HCEC 1CT (cell line): ENCODE data around the gene SUCLA2.
"Not testable (repeated sequence)": the region's sequence is repeated elsewhere in the genome, so short reads cannot be mapped to it uniquely, and the experiment has no call there.

Experiments
- DNase-seq: peaks from one replicate; pipeline ENCODE4 v3.0.0-alpha.2; 2017

Gene SUCLA2

DNA sequence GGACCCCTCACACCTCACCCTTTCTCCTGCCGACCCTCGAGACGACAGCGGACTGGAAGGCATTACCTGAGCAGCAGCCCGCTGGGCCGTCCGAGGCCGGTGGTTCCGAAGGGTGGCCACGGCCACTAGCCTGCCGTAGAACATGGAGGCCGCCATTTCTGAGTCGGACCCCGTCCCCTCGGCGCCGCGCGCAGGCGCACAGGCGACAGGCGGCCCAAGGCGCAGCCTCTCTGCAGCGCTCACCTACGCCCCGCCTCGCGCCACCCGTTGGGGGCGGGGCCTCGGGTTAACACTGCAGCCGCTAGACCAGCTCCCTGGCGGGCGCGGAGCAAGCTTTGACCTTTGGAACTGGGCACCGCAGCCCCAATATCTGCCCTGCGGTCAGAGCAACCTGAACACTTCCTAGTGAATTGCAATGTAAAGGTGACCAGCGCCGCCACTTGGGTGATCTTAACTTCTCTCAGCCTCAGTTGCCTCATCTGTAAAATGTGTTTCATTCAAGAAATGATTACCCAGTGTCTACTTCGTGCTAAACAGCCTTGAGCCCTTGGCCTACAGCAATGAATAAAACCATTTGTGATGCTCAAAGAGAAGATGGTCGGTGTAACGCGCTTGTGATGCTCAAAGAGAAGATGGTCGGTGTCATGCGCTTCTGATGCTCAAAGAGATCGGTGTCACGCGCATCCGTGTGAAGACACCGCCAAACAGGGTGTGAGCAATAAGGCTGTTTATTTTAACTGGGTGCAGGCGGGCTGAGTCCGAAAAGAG, at the start of gene SUCLA2:
TSS of gene SUCLA2 (minus strand) at position 160 of the 768 bp plus-strand sequence. CDS start at position 156, 4 bp downstream.
- DNase-seq = peak; percentile 86

GRCh38 chr13:48050550-48050949, 49.5 kb upstream of the SUCLA2 start:
- DNase-seq = no peak

GRCh38 chr13:48043789-48044503, 42.9 kb upstream of the SUCLA2 start:
- peak; percentile 68 for DNase-seq

DNA sequence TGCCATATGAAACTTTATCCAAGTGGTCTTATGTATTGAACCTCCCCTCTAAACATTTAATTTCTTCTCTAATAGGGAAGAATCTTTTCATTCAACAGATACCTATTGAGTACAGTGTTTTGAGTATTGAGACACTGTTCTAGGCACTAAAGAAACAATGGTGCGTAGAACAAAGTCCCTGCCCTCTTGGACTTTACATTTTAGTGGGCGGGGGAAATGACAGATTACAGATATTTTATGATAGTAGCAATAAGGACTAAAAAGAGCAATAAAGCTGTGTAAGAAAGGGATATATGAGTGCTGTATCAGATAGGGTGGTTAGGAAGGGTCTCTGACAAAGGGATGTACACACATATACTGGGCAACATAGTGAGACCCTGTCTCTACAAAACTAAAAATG, 41.8 kb upstream of the SUCLA2 start:
- no peak for DNase-seq

- DNase-seq = peak; percentile 17
These were observed 39.8 kb upstream of the SUCLA2 start for GRCh38 chr13:48040896-48041295.

GRCh38 chr13:48040049-48040448, 39.0 kb upstream of the SUCLA2 start:
- no peak for DNase-seq

GRCh38 chr13:48038761-48039160, 37.7 kb upstream of the SUCLA2 start:
- DNase-seq = no peak

GRCh38 chr13:48037346-48038173, 36.5 kb upstream of the SUCLA2 start, which contains the start of gene NUDT15:
TSS of gene NUDT15 (plus strand) at chr13:48037726. CDS start at chr13:48037747, 21 bp downstream.
- peak; percentile 94 for DNase-seq

DNA sequence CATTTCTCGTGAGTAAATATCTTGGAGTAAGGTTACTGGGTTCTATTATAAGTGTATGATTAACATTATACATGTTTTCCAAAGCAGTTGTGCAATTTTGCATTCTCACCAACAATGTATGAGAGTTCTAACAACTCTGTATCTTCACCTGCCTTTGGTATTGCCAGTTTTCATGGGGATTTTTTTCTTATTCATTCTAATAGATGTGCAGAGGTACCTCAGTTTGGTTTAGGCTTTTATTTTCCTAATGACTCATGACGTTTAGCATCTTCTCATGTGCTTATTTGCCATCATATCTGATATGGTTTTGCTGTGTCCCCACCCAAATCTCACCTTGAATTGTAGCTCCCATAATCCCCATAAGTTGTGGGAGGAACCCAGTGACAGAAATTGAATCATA, 28.8 kb upstream of the SUCLA2 start:
- DNase-seq = no peak

GRCh38 chr13:48028066-48028465, 27.0 kb upstream of the SUCLA2 start:
- no peak for DNase-seq

GRCh38 chr13:48019796-48020195, 18.7 kb upstream of the SUCLA2 start:
- no peak for DNase-seq

GRCh38 chr13:48018637-48019036, 17.6 kb upstream of the SUCLA2 start:
- DNase-seq = no peak

DNA sequence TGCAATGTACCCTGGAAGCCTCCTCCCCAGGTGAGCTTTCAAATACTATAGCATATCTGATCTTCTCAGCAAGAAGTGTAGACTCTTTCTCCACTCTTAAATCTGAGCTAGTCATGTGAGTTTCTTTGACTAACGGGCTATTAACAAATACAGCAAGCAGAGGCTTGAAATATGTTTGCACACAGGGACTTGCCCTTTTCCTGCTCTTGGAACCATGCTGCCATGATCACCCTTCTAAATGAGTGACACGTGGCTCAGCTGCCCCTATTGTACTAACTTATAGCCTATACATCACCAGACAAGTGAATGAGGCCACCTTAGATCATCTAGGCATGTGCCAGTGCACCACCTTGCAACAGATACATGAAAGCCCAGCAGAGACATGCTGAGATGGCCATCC, 13.3 kb upstream of the SUCLA2 start:
- no peak for DNase-seq

- DNase-seq = no peak
These were observed 11.6 kb upstream of the SUCLA2 start for GRCh38 chr13:48012668-48013067.

DNA sequence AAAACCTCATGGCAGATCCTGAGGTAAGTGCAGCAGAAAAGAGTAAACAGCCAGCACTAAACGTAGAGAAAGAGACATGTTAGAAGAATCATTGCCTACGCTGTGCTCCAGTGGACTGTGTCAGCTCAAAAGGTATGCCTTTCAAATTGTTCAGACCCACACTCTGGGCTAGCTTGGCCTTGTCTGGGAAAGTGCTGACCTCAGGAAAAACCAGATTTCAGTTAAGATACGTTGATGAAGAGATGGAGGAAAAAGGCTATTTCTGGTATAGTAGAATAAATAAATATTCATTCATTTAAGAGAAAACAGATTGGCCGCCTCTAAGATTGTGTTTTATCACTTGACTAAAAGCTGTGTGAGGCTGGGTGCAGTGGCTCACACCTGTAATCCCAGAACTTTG, 9.6 kb upstream of the SUCLA2 start:
- DNase-seq = no peak

DNA sequence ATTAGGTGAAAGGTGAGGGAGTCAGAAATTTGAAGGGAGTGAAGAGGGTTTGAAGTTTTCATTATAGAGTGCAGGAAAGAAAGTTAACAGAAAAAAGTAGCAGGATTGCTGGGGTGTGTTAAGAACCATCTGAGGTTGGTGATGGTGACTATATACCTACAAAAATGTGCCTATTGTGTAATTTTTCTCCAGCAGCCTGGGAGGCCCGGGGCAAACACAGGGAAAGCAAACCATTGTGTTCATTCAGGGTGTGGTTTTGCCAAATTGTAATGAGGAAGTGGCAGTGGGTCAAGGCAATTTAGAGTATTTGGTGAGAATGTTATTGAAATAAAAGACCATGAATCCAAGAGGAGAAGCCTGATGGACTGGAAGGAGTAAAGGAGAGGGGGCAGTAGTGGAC, 8.2 kb upstream of the SUCLA2 start:
- peak; percentile 84 for DNase-seq

DNA sequence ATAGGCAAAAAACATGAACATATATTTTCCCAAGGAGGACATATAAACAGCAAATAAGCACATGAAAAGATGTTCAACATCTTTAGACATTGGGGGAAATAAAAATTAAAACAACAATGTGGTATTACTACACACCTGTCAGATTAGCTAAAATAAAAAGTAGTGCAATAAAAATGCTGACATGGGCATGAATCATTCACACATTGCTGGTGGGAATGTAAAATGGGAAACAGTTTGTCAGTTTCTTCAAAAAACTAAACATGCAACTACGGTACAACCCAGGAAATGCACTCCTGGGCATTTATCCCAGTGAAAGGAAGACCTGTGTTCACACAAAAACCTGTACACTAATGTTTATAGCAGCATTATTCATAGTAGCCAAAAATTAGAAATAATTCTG, 5.3 kb upstream of the SUCLA2 start:
- DNase-seq = peak; percentile 39

- DNase-seq = no peak
These were observed 3.1 kb upstream of the SUCLA2 start for GRCh38 chr13:48004201-48004600.

DNA sequence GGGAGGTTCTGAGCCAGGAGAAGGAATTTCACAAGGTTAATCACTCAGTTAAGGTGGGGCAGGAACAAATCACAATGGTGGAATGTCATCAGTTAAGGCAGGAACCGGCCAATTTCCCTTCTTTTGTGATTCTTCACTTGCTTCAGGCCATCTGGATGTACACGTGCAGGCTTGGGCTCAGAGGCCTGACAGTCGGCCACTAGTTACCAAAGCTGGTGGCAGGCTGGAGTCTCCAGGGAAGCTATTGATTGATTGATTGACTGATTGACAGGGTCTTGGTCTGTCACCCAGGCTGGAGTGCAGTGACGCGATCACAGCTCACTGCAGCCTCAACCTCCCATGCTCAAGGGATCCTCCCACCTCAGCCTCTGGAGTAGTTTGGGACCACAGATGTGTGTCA, 926 bp upstream of the SUCLA2 start:
- not testable (repeated sequence) for DNase-seq

DNA sequence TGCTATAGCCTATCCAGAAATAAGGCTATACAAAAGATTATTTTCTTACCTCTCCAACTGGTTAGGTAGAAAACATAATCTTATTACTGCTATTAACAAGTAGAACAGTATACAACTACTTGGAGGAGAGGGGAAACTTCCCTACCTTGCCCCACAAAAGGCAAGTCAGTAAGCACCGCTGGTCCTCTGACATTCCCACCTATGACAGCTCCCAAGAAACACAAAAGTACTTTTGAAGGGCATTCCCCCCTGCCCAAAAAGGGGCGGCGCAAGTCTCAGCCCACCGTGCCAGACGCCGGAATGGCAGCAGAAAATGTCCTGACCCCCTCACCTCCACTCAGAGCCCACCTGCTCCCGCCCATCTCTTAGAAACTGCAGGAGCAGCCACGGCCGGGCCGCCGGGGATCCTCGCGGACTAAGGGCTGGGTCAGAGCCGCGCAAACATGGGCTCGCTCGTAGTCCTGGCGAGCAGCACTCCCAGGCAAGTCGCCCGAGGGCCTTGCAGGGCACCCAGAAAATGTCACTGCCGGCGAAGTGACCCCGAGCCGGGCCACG, 437 bp downstream of the SUCLA2 start:
- no peak for DNase-seq

GRCh38 chr13:47999973-48000372, 1.1 kb downstream of the SUCLA2 start:
- no peak for DNase-seq

DNA sequence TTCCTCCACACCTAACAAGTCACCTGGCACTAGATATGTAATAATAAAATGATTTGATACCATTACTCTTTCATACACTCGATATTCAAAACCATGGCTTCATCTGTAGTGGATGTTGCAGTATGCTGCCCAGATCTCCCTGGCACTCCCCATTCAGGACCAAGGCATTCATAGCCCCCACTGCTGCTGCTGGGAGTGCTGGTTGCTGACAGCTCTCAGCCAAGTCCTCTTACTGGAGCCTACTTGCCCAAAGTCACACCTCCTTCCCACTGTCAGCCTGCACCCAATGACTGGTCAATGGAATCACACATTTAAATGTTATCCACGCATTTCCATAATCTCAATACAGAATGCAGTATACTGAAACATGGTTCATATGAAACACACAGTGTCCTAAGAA, 3.7 kb downstream of the SUCLA2 start:
- DNase-seq = no peak

DNA sequence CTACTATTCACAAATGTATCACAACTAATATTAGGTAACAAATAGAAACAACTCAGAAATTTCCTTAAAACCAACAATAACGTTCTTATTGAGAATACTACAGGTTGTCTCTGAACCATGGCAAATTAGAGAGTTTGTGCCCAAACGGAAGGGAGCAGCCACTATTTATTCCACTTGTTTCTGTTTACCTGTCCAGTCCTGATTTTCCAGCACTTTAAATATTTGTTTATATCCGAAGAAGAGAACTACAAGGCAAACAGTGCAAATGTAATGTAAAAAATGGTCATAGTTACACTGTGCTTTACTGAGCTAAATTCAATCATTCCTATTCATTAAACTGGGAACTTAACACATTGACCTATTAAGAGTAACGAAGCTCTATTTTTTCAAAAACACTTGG, 9.2 kb downstream of the SUCLA2 start:
- DNase-seq = no peak
